Neural cell (in vitro differentiated cells): ENCODE results near the gene BNIPL. TPM values are rescaled to one million over a fixed set of nuclear protein-coding genes. Genes with fewer than 3 reads are reported as not detected.

Experiments
- H2AFZ ChIP-seq: fragments of 200-600, 300-800 bp; sonication (generic), shearing (Covaris generic); 2 replicates; pipeline ENCODE4 v1.6.0; 2014; ENCODE audit warnings: low read depth, mild to moderate bottlenecking, antibody characterized with exemption, low read length, moderate library complexity
- H3F3A ChIP-seq: fragments of 200-600 bp; shearing (Covaris generic); 2 replicates; pipeline ENCODE4 v1.6.1; 2016; ENCODE audit warnings: mild to moderate bottlenecking, moderate library complexity, mixed read lengths, antibody characterized with exemption, low read length; ENCODE audit not compliant: insufficient read depth, poor library complexity, severe bottlenecking
- H3K27ac ChIP-seq: fragments of 200-600, 300-800 bp; sonication (generic), shearing (Covaris generic); 2 replicates; pipeline ENCODE4 v1.5.1; 2014; ENCODE audit warnings: mild to moderate bottlenecking, low read length, moderate library complexity
- H3K27me3 ChIP-seq: fragments of 300-800, 200-600 bp; sonication (generic), shearing (Covaris generic); 2 replicates; pipeline ENCODE4 v1.6.0; 2014; ENCODE audit warnings: mild to moderate bottlenecking, low read depth, low read length, moderate library complexity; ENCODE audit not compliant: insufficient read depth
- H3K36me3 ChIP-seq: fragments of 300-800, 200-600 bp; sonication (generic), shearing (Covaris generic); 2 replicates; pipeline ENCODE4 v1.5.1; 2014; ENCODE audit warnings: mild to moderate bottlenecking, antibody characterized with exemption, low read length, moderate library complexity; ENCODE audit not compliant: insufficient read depth
- H3K4me2 ChIP-seq: fragments of 300-800, 200-600 bp; sonication (generic), shearing (Covaris generic); 2 replicates; pipeline ENCODE4 v1.6.0; 2014; ENCODE audit warnings: mild to moderate bottlenecking, low read length
- H3K4me3 ChIP-seq: fragments of 300-800, 200-600 bp; sonication (generic), shearing (Covaris generic); 2 replicates; pipeline ENCODE4 v1.5.1; 2014; ENCODE audit warnings: mild to moderate bottlenecking, low read length, moderate library complexity
- H3K79me2 ChIP-seq: fragments of 200-600 bp; shearing (Covaris generic); replicated peaks from 2 replicates; pipeline ENCODE4 v1.6.0; 2014; ENCODE audit warnings: mild to moderate bottlenecking, low read length, moderate library complexity; ENCODE audit not compliant: insufficient read depth
- H3K9ac ChIP-seq: fragments of 300-800, 200-600 bp; sonication (generic), shearing (Covaris generic); 2 replicates; pipeline ENCODE4 v1.6.1; 2016; ENCODE audit warnings: mild to moderate bottlenecking, low read length, mixed read lengths
- H3K9me2 ChIP-seq: fragments of 200-600 bp; shearing (Covaris generic); 2 replicates; pipeline ENCODE4 v1.6.1; 2016; ENCODE audit warnings: mild to moderate bottlenecking, low read length, mixed read lengths; ENCODE audit not compliant: insufficient read depth
- H3K9me3 ChIP-seq: fragments of 200-600, 300-800 bp; sonication (generic), shearing (Covaris generic); 2 replicates; pipeline ENCODE4 v1.6.1; 2016; ENCODE audit warnings: mild to moderate bottlenecking, mixed run types, low read length, moderate library complexity, mixed read lengths
- H4K20me1 ChIP-seq: fragments of 200-600 bp; shearing (Covaris generic); 2 replicates; pipeline ENCODE4 v1.6.1; 2016; ENCODE audit warnings: mild to moderate bottlenecking, mixed run types; ENCODE audit not compliant: insufficient read depth
- CTCF ChIP-seq: fragments of 450-650 bp; IDR thresholded peaks from 2 replicates; pipeline ENCODE4 v1.5.1; 2014; ENCODE audit warnings: antibody characterized with exemption, mild to moderate bottlenecking, moderate library complexity; ENCODE audit not compliant: poor library complexity, severe bottlenecking
- EP300 ChIP-seq: fragments of 450-650 bp; conservative IDR thresholded peaks from 2 replicates; pipeline ENCODE4 v1.6.1; 2014; ENCODE audit warnings: antibody characterized with exemption, mild to moderate bottlenecking, moderate library complexity; ENCODE audit not compliant: poor library complexity, severe bottlenecking
- EZH2 ChIP-seq: fragments of 200-600, 300-800 bp; shearing (Covaris generic), sonication (generic); IDR thresholded peaks from 2 replicates; pipeline ENCODE4 v1.6.1; 2014; ENCODE audit warnings: antibody characterized with exemption, low read length, borderline replicate concordance, mild to moderate bottlenecking; ENCODE audit not compliant: insufficient read depth, poor library complexity, severe bottlenecking
- MXI1 ChIP-seq: fragments of 450-650 bp; conservative IDR thresholded peaks from 2 replicates; pipeline ENCODE4 v1.6.1; 2014; ENCODE audit warnings: antibody characterized with exemption, mild to moderate bottlenecking; ENCODE audit not compliant: poor library complexity, severe bottlenecking
- POLR2AphosphoS5 ChIP-seq: IDR thresholded peaks from 2 replicates; pipeline ENCODE4 v1.6.1; 2012
- RAD21 ChIP-seq: fragments of 450-650 bp; conservative IDR thresholded peaks from 2 replicates; pipeline ENCODE4 v1.6.1; 2014; ENCODE audit warnings: antibody characterized with exemption, mild to moderate bottlenecking, moderate library complexity
- SMC3 ChIP-seq: fragments of 450-650 bp; conservative IDR thresholded peaks from 2 replicates; pipeline ENCODE4 v1.6.1; 2014; ENCODE audit warnings: antibody characterized with exemption, mild to moderate bottlenecking, moderate library complexity; ENCODE audit not compliant: poor library complexity
- TAF1 ChIP-seq: IDR thresholded peaks from 2 replicates; pipeline ENCODE4 v1.6.1; 2012; ENCODE audit warnings: low read depth
- polyA plus RNA-seq: library from polyadenylated mRNA; depleted of rRNA; stranded (reverse); fragments of >200 nt; gene quantifications from 2 replicates; pipeline ENCODE4 v1.2.3, GENCODE V29; 2014
- TF ChIP-seq, protein P1 (sequence below): IDR thresholded peaks from 2 replicates; pipeline ENCODE4 v1.6.1; 2012; ENCODE audit warnings: borderline replicate concordance

The BNIPL gene
- polyA plus RNA-seq, 1 donor from 2014 or later = 0.33 TPM

DNA sequence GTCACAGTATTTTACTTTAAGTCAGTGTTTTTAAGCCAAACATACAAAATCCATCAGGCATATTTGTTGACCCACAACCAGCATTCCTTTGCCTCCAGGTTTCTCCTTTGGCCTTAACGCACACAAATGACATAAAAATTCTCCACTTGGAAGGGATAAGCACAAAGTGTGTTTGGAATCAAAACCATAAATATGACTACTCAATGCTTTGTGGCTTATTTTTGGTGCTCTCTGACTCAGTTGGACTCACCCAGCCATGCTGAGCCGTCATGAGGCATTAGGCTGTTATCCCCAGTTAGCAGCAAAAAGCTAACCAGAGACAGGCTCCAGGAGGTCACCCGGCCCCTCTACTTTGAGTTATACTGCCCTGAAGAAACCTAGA is 27.2 kb upstream of the BNIPL start:
- Histone ChIP-seq H3K36me3 (no peaks in the 10 kb centered on the region), H3K4me2 (peak overlapping the region; percentile 79), H3K9ac (peak overlapping the region; percentile 74), H3K79me2 (peaks cover 22% of the 10 kb centered on the region), H4K20me1 (no peaks in the 10 kb centered on the region), H3K9me2 (no peaks in the 10 kb centered on the region), H3K27me3 (no peaks in the 10 kb centered on the region), H3K9me3 (no peaks in the 10 kb centered on the region), H2AFZ (peak overlapping the region; percentile 100), H3K4me3 (peak overlapping the region; percentile 76), H3F3A (no peaks in the 10 kb centered on the region), H3K27ac (no peak overlapping the region)
- TF ChIP-seq POLR2AphosphoS5 = no peak
- TF ChIP-seq RAD21 = no peak
- TF ChIP-seq EZH2 = no peak
- TF ChIP-seq CTCF = no peak
- no peak for TF ChIP-seq EP300
- TF ChIP-seq, protein P1, sequence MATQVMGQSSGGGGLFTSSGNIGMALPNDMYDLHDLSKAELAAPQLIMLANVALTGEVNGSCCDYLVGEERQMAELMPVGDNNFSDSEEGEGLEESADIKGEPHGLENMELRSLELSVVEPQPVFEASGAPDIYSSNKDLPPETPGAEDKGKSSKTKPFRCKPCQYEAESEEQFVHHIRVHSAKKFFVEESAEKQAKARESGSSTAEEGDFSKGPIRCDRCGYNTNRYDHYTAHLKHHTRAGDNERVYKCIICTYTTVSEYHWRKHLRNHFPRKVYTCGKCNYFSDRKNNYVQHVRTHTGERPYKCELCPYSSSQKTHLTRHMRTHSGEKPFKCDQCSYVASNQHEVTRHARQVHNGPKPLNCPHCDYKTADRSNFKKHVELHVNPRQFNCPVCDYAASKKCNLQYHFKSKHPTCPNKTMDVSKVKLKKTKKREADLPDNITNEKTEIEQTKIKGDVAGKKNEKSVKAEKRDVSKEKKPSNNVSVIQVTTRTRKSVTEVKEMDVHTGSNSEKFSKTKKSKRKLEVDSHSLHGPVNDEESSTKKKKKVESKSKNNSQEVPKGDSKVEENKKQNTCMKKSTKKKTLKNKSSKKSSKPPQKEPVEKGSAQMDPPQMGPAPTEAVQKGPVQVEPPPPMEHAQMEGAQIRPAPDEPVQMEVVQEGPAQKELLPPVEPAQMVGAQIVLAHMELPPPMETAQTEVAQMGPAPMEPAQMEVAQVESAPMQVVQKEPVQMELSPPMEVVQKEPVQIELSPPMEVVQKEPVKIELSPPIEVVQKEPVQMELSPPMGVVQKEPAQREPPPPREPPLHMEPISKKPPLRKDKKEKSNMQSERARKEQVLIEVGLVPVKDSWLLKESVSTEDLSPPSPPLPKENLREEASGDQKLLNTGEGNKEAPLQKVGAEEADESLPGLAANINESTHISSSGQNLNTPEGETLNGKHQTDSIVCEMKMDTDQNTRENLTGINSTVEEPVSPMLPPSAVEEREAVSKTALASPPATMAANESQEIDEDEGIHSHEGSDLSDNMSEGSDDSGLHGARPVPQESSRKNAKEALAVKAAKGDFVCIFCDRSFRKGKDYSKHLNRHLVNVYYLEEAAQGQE = no peak
- TF ChIP-seq TAF1 = no peak
- no peak for TF ChIP-seq SMC3
- TF ChIP-seq MXI1 = no peak

DNA sequence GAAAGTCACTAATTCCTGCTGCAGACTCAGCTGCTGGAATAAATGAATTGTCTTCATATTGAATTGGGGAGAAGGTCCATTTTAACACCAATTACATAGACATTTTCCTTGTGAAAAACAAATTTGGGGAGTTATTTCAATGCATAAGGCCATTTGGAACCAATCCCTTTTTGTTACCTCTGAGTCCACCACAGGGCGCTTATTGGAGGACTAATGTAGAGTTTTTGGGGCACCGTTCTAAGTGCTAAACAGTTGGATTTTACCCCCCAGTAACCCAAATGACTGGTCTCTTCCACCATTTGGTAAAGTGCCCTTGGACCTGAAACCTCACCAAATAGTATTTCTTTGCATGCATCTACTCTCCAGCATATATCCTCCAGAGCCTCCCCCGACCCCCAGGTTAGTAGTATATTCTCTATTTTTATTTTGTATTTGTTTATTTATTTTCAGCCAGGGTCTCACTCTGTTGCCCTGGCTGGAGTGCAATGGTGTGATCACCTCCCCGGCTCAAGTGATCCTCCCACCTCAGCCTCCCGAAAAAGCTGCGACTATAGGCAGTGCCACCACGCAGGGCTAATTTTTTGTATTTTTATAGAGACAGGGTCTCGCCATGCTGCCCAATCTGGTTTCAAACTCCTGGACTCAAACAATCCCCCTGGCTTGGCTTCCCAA is 26.6 kb upstream of the BNIPL start:
- Histone ChIP-seq H2AFZ (no peak overlapping the region), H3K9me3 (no peaks in the 10 kb centered on the region), H3K36me3 (no peaks in the 10 kb centered on the region), H4K20me1 (no peaks in the 10 kb centered on the region), H3K9ac (no peak overlapping the region), H3K79me2 (peaks cover 19% of the 10 kb centered on the region), H3K4me3 (peak overlapping the region; percentile 76), H3K27ac (no peak overlapping the region), H3F3A (no peaks in the 10 kb centered on the region), H3K9me2 (no peaks in the 10 kb centered on the region), H3K27me3 (no peaks in the 10 kb centered on the region), H3K4me2 (peak overlapping the region; percentile 79)
- TF ChIP-seq CTCF (no peak), RAD21 (no peak), SMC3 (no peak), TAF1 (no peak), EZH2 (no peak), EP300 (no peak)
